Right kidney (tissue), 1 donor: ENCODE measurements around the gene WWOX.

Source experiments
- DNase-seq: peaks from one replicate; pipeline ENCODE4 v3.0.0-alpha.2; 2016

Gene WWOX

DNA sequence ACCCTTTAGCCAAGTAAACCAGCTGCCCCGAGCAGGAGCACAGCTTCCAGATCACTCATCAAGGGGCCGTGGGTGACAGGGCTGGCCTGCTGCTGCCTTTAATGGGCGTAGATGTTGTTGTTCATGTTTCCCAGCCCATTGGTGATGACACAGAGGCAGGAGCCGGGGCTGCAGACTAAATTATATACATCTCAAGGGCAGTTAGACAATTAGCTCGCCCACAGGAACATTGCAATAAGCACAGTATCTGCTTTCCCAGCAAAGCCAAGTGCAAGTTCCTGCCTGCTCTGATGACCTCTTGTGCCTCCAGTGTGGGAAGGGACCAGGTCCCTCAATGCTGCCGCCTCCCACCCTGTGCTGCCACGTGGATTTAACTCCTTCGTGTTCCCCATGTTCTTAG is 1015.3 kb downstream of the WWOX start:
- DNase-seq: no peak

DNA sequence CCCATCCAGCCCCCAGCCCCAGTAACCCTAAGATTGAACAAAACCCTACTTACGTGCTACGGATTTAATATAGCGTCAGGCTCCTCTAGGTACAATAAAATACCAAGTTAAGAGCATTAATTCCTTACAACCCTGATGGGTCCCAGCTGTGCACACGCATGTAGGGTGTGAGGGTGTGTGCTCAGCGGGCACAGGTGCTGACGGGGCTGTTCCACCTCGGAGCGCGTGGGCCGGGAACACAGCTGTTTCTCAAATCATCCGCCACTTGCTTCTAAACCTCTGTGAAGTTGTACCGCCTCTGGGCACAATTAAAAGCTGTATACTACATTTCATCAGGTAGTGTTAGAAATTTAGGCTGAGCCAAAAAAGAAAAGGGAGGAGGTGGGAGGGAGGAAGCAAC is 1022.5 kb downstream of the WWOX start:
- no peak for DNase-seq

DNA sequence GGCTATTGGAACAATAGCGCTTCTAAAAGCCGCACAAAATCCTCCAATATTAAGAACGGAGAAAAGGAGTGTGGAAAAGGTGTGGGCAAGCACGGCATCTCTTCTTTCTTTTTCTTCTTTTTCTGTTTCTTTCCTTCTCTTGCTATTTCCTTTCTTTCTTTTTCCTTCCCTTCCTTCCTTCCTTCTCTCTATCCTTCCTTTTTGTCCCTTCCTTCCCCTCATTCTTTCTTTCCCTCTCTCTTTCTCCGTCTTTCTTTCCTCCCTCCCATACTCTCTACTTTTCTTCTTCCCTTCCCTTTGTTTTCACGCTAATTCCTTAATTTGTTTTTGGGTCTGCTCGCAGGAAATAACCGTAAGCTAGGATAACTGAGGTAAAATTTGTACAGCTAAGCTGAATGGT is 1022.9 kb downstream of the WWOX start:
- DNase-seq: no peak

DNA sequence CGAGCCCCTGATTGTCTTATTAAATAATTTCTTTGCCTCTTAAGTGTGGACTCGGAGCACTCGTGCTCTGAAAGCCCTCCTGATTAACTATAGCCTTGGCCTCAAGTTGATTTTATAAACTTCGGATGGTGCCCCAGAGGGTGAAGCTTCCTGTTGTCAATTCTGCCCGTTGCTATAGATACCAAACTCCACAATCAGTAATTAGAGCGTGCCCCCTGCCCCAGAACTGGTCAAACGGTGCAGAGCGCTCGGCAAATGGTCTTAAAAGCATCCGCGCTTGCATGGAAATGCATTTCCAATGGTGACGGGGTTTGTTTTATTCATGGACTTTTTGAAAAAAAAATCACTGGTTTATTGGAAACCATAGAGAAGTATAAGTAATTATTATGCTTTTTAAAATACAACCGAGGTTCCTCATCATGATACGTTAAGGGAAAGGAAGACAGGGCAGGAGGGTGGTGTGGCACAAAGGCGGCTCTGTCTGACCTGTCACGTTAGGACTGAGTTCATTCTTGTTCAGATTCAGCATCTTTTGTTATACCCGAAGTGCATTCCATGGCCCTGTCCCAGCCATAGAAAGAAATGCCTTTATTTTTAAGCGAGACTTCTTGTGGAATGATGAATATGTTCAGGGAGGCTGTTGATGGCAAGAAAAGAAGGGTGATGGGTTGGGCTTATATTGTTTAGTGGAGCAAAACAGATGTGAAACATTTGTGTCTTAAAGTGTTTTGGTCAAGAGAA is 1024.7 kb downstream of the WWOX start:
- DNase-seq: no peak

DNA sequence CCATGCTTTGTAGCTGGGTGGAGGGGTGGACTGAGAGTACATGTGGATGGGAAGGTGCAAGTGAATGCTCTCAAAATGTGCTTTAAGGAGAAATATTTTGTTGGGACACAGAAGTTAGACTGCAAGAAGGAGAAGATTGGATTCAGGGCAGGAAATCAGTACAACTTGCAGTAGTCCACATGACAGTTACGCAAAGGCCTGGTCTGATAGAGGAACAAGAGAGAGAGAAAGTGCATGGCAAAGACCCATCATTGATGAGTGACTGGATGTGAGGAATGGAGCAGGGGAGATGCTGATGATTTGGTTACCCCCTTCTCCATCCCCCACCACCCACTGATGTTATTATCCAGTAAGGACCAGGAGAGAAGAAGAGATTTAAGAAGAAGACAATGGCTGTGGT is 1028.3 kb downstream of the WWOX start:
- DNase-seq: no peak

DNA sequence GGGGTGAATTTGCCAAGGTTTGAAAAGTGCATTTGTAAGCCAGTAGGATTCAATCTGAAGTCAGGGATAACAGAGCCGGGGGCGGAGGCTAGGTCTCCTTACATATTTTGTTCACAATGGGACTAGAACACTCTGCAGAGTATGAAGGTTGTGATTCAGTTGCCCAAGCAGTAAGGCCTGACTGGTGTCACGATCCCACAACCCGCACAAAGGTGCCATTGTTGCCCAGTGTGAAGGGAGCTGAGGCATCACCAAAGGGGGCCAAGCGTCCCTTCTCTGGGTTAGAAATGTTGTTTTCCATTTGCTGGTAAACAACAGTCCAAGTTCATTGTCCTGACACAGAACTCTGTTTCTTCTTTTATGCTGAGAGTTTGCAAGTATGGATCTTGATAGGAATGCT is 1029.3 kb downstream of the WWOX start:
- DNase-seq: no peak

DNA sequence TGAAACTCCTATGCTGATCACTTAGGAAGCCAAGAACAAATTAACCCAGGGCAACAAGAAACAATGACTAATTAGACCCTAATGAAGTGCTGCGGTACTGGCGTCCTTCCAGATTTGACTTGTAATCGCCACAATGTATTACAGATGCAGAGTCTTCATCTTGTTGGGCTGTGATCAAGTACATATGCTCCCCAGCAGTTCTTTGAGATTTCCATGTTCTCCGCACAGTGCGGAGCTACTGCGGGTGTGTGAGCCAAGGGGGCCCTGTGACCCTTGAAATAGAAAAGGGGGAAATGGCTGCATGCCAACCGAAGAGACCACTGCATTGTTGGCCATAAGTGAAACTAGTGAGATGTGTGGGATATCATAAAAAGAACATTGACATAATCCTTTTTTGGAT is 1031.2 kb downstream of the WWOX start:
- DNase-seq: no peak

DNA sequence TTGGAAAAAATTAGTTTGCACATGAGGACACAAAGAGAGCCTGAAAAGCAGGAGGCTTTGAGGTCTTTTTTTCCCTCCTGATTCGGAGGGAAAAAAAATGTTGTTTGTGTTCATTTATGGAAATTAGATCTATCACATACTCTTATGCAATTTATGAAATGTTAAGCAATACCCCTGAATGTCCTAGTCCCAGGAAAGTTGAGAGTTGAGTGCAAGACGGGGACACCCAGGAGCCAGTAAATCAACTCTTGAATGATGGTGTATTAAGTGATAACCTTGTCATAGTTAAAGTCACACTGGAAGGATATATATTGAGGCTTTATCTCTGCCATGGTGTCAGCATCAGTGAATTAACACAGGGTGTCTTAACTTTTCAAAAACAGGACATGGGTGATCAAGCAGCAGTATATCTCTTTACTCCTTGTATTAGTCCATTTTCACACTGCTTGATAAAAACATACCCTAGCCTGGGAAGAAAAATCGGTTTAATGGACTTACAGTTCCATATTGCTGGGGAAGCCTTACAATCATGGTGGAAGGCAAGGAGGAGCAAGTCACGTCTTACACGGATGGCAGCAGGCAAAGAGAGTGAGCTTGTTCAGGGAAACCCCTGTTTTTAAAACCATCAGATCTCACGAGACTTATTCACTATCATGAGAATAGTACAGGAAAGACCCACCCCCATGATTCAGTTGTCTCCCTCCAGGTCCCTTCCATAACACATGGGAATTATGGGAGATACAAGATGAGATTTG is 1032.0 kb downstream of the WWOX start:
- DNase-seq: no peak

DNA sequence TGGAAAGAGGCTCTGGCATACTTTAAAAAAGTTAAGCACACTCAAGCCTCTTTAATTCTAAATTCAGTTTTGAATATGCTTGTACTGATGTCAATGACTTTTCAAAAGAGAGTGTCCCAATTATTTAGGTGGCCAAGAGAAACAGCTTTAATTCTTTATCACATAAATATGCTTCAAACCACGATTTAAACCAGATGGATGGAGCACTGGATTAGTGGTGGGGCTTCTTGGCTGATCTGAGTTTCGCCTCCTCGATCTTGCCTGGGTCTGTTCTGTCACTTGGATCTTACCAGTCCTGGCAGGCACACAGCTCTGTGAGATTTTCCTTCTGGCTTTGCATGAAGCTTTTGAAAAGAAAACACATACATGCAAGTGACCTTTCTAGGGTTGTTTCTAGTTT is 1033.2 kb downstream of the WWOX start:
- DNase-seq: no peak

DNA sequence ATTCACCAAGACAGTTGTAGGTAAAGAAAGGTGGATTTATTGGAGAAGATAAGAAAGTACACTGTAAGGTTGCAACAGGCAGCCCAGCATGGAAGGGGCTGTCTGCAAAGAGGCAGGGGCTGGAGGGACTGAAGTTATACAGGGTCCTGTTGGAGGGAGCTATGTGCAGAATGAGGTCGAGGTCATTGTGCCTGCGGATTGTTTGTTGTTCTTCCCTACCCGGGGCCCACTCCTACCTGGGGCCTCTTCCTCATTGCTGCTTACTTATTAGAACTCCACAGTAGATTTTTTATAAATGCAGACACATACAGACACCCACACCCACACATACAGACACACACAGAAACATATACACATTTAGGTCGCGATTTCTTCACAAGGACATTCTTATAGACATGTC is 1034.8 kb downstream of the WWOX start:
- no peak for DNase-seq

DNA sequence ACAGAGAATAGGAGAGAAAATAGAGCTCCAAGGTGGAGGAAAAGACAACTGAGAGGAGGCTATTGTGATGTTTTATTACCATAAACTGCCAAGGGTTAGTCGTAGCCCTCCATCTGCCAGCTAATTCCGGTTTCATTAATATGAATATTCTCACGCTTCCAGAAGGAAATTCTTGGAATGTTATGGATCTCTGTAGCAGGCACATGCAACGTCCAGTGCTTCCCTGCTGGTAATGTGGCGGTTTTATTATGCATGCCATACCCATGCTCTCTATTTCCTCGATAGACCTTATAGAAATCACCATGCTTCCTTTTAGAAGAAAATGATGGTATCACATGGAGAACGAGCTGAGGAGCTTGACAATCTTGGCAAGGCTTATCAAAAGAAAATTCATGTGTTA is 1037.5 kb downstream of the WWOX start:
- DNase-seq: no peak

DNA sequence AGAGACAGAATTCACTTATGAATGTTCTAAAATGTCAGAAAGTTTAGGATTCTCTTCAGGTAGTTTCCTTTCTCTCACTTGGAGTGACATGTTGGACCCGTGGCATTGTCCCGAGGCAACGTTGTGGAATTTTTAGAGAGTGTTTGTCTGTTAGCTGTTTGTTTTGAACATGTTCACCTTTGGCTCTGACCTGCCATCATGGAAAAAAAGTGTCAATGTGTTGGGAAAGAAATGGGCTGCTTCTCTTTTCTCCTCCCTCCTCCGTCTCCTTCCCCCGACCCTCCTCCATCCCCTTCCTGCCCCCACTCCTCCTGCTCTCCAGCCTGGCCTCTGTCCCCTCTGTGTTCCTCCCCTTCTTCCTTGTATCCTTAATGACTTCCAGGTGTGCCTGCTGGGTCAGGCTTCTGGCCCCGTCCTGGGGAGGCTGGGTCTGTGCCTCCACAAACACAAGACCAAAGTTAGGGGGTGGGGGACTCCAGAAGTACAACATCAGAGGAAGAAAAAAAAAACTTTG is 1038.0 kb downstream of the WWOX start:
- no peak for DNase-seq

DNA sequence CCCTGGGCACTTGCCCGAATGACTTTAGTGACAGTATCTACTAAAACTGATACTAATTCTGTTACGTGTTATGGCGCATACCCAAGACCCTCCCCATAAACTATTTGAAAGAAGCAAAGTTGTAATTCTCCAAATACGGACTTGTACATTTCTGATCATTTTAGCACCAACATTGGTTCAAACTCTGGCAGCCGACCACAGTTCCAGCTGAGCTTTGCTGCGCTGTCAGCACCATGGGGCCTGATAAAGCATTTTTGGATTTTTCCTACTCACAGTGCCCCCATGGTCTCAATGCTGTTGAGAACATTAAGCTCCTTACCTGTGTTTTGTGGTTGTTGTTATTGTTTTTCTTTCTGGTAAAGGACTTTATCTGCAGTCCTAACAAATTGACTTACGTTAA is 1040.3 kb downstream of the WWOX start:
- DNase-seq: no peak

DNA sequence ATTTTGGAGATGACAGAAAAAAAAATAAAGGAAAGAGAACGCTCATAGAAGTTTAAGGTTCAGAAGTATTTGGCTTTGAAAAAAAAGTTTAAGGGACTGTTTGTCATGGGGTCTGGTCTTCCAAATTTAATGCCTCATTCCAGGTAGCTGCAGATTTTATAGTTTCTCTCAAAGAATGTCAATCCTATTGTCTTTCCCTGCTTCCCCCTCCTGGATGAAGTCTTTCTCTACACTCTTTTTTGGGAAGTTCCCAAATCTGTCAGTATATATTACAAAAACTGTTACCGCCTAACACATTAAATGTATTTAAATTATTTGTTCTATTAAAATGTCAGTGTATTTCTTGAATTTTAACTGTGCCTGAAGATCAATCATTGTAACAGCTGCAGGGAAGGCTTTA is 1043.6 kb downstream of the WWOX start:
- no peak for DNase-seq

DNA sequence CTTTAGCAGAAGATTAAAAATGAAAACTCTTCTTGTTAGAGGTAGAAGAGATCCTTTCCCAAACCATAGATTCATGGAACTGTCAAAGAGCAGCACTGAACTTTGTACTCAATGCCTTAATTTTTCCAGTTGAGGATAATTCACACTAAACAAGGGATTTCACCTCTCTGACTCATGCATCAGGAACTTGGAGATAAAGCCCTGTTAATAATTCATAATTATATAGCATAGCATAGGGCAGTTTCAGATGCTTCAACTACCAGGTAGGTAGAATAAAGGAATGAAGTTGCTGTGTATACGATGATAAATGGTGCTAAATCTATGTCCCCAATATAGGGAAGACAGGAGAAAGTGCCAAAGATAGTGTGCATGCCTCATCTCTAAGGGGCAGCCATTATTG is 1050.7 kb downstream of the WWOX start:
- no peak for DNase-seq

DNA sequence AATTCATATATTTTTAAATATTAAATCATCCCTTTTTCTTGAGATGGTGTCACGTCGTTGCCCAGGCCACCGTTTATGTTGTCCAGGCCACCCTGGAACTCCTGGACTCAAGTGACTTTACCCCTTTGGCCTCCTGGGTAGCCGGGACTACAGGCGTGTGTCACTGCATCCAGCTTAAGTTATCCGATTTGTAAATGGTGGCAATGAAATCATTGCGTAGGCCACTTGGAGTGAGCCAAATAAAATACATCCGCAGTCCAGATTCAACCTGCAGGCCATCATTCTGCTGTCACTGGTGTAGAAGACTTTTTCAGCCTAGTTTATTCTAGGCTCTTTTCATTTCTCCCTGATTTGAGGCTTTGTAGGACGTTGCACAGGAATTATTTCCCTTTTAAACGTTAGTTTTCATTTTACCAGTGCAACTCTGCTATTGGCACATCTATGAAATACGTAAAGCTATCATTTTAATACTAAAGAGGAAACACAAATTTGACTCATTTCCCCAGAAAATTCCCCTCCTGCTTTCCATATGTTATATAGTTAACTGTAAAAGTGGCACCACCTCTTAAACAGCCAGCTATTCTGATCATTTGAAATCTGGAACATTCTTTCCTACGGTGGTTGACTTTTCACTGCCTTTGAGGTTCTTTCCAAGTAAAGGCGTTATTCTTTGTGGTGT is 1051.3 kb downstream of the WWOX start:
- no peak for DNase-seq

DNA sequence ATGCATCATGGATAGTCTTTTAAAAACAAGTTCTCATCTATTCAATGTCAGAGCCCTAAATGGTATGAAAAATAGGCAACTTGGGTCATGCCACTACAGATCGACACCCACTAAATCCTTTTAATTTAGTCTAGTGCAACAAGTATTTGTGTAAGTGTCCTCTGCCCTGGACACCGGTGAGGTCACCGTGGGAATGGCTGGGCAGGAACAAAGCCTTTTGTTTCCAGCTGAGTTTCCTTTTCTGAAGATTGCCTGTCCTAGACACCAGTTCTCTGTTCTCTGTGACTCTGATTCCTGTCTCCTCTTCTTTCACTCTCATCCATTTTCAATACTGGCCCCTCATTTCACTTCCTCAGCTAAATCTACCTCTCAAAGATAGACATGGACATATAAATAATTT is 1054.6 kb downstream of the WWOX start:
- DNase-seq: no peak

DNA sequence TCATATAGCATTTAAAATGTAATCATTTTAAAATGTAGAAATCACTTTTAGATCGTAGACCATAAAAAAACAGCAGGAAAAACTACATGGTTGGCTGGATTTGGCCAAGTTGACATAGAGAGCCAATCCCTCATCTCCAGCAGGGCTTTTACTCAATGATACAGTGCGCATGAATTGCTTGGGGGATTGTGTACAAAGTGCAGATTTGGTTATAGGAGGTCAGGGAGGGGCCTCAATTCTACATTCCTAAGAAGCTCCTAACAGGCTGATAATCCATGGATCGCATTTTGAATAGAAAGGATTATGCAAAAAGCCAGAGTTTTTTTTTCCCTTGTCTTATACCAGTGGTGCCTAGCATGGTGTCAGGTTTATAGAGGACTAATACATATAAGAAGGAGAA is 1056.0 kb downstream of the WWOX start:
- DNase-seq: no peak

DNA sequence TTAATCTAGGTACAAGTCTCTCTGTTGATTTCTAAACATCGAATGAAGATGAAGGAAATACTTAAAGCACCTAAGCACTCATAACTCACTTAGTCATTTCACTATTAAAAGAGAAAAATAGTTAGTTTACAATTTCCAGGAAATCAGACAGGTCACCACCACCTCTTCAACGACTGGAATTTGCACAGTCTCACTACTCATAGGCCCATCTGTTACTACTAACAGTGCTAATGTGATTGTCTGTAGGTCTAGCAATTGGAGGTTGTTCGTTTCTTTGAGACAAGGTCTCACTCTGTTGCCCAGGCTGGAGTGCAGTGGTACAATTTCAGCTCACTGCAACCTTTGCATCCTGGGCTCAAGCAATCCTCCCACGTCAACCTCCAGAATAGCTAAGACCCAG is 1056.5 kb downstream of the WWOX start:
- no peak for DNase-seq

DNA sequence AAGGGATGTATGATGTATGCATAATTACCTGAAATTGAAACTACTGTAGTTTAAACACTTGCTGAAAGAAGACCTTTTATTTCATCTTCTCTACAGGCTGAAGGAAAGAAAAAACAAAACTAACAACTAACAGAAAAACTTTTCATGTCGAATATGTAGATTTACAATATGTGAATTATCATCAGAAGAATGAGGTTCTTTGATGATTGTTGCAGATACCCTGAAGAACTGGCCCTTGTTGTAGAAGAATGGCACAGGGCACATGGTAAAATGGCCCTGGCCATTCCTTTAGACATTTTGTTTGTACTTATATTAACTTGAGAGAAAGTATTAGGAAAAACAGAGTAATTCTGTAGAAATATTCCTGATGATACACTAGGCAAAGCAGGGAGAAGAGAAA is 1057.3 kb downstream of the WWOX start:
- no peak for DNase-seq

DNA sequence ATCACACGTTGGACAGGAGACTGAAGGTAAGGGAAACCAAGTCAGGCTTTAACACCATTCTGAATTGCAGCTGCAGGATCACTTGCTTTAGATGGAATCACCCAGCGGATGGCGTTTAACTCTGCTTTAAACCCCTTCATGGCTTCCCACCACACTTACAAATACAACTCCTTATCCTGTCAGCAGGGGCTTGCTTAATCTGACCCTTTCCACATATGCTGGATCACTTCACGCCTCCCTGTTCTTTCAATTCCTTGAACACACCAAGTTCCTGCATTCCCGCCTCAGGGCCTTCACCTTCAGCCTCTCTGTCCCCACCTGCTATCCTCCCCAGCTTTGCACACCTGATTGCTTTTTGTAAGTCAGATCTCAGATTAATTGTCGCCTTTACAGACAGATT is 1058.9 kb downstream of the WWOX start:
- DNase-seq: no peak

DNA sequence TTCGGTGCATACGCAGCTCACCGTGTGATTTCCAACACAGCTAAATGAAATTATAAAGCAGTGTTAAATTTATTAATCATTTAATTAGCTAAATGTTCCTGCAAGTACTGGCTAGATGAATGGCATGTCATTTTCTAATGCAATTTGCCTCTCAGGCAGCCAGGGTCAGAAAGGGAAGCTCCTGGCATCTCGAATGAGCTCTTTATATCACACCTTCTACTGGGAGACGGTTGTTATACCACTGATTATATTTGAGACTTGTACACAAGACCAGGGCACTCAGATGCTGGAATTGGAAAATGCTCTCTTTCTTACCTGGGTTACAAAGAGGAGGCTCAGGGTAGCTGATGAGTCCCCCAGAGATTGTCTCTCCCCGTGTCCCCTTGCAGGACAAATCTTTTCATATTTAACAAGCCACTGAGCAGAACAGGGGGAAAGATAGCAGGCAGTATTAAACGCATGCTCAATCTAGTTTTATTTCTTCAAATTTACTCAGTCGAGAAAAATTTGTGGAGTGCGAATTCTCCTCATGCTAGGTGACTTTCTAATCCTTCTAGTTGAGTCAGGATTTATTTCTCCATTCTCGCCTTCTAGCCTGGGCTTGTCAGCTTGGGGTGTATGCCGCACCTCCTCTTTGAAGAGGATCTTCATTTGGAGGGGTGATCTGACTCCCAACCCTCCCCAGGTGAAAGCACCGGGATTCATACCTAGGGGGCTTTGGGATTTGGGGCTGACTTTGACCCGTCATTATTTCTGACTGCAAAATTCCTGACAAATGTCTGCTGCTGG is 1060.0 kb downstream of the WWOX start:
- DNase-seq: no peak

DNA sequence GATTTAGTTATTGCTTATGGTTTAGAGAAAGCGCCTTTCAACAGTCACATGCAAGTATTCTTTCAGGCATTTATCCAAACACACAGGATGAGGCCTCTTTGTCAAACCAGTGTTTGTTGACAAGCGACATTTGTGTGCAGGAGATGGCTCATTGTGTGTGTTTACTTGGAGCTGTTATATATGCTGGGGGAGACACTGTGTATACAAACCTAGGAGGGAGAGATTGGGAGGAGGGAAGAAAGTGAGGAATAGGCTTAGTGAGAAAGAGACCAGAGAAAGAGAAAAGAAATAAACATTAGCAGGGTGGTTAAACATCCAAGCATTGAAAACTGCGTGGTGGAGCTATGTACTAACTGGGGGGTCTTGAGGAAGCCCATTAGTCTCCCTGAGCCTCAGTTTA is 1063.5 kb downstream of the WWOX start:
- no peak for DNase-seq
